NCI-H345 treated with DMSO at 0.1 percent for 48 hours (cell line): Measurements from ENCODE around the gene SMU1.

ENCODE experiments used
- DNase-seq: peaks from one replicate; lab custom pipeline; 2025; ENCODE audit not compliant: unreplicated experiment; lab: John Stamatoyannopoulos, UW

The SMU1 gene

GRCh38 chr9:33046061-33046460, 30.4 kb downstream of the SMU1 start:
- no peak for DNase-seq

GRCh38 chr9:33044677-33045282, 31.7 kb downstream of the SMU1 start:
- peak; percentile 61 for DNase-seq

GRCh38 chr9:33044162-33044673, 32.3 kb downstream of the SMU1 start:
- peak; percentile 69 for DNase-seq

GRCh38 chr9:33043671-33044070, 32.8 kb downstream of the SMU1 start:
- no peak for DNase-seq

GRCh38 chr9:33042473-33042872, 34.0 kb downstream of the SMU1 start:
- DNase-seq = no peak

GRCh38 chr9:33041432-33042188, 34.9 kb downstream of the SMU1 start:
- DNase-seq = no peak

GRCh38 chr9:33040792-33041431, 35.6 kb downstream of the SMU1 start:
- DNase-seq = no peak

GRCh38 chr9:33032865-33033264, 43.6 kb downstream of the SMU1 start:
- no peak for DNase-seq

GRCh38 chr9:33032292-33032691, 44.2 kb downstream of the SMU1 start:
- DNase-seq = no peak

GRCh38 chr9:33030285-33030684, 46.2 kb downstream of the SMU1 start:
- no peak for DNase-seq

- DNase-seq = no peak
Observed at GRCh38 chr9:33029231-33029786, 47.2 kb downstream of the SMU1 start.

- DNase-seq = peak; percentile 48
Observed at GRCh38 chr9:33025572-33026342, 50.7 kb downstream of the SMU1 start.

- DNase-seq = peak; percentile 84
Observed at GRCh38 chr9:33024966-33025571, 51.4 kb downstream of the SMU1 start, which contains the start of gene DNAJA1. Gene DNAJA1 (plus strand): TSS chr9:33025273. CDS start chr9:33026485, 1,212 bp downstream.

- no peak for DNase-seq
Observed at GRCh38 chr9:33024126-33024965, 52.1 kb downstream of the SMU1 start.

GRCh38 chr9:33023661-33024060, 52.8 kb downstream of the SMU1 start:
- DNase-seq = no peak

GRCh38 chr9:33022755-33023154, 53.7 kb downstream of the SMU1 start:
- no peak for DNase-seq

- no peak for DNase-seq
Observed at GRCh38 chr9:33022303-33022702, 54.2 kb downstream of the SMU1 start.

- DNase-seq = no peak
Observed at GRCh38 chr9:33019797-33020196, 56.7 kb downstream of the SMU1 start.

- DNase-seq = no peak
Observed at GRCh38 chr9:33017283-33018041, 59.0 kb downstream of the SMU1 start.
